Measurements from ENCODE around the gene RUVBL1.

Gene RUVBL1

DNA sequence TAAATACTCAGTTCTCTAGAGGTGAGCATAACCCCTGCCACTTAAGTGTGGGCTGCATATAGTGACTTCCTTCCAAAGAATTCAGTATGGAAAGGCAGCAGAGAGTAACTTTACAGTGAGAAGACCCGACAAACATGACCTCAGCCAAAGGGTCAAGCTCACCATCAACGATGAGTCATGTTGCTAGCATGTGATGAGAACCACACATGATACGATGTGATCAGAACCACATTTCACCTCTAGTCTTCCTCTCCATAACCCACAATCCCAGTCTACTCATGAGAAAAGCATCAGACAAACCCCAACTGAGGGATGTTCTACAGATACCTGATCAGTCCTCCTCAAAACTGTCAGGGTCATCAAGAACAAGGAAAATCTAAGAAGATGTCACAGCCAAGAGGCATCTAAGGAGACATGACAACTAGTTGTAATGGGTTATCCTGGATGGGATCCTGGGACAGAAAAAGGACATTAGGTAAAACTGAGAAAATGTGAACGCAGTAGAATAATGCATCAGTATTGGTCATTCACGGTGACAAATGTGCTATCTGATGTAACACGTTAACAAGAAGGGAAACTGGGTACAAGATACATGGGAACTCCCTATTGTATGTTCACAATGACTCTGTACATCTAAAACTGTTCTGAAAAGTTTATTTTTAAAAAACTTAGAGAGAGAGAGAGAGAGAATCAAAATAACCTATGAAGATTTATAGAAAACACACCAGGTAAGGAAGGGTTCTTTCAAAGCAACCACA, 43.1 kb downstream of the RUVBL1 start:
- TF ChIP-seq, protein P1, sequence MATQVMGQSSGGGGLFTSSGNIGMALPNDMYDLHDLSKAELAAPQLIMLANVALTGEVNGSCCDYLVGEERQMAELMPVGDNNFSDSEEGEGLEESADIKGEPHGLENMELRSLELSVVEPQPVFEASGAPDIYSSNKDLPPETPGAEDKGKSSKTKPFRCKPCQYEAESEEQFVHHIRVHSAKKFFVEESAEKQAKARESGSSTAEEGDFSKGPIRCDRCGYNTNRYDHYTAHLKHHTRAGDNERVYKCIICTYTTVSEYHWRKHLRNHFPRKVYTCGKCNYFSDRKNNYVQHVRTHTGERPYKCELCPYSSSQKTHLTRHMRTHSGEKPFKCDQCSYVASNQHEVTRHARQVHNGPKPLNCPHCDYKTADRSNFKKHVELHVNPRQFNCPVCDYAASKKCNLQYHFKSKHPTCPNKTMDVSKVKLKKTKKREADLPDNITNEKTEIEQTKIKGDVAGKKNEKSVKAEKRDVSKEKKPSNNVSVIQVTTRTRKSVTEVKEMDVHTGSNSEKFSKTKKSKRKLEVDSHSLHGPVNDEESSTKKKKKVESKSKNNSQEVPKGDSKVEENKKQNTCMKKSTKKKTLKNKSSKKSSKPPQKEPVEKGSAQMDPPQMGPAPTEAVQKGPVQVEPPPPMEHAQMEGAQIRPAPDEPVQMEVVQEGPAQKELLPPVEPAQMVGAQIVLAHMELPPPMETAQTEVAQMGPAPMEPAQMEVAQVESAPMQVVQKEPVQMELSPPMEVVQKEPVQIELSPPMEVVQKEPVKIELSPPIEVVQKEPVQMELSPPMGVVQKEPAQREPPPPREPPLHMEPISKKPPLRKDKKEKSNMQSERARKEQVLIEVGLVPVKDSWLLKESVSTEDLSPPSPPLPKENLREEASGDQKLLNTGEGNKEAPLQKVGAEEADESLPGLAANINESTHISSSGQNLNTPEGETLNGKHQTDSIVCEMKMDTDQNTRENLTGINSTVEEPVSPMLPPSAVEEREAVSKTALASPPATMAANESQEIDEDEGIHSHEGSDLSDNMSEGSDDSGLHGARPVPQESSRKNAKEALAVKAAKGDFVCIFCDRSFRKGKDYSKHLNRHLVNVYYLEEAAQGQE (IDR thresholded peaks at IDR 0.05; ENCODE audit: insufficient replicate concordance, low read depth): no peak
- TF ChIP-seq POLR2AphosphoS5 (IDR thresholded peaks at IDR 0.05; ENCODE audit: low read depth) (no peak), SPI1 (IDR thresholded peaks at IDR 0.05; ENCODE audit: borderline replicate concordance, low read depth) (no peak), GABPA (IDR thresholded peaks at IDR 0.05; ENCODE audit: low read depth) (no peak)
- TF ChIP-seq, protein P2, sequence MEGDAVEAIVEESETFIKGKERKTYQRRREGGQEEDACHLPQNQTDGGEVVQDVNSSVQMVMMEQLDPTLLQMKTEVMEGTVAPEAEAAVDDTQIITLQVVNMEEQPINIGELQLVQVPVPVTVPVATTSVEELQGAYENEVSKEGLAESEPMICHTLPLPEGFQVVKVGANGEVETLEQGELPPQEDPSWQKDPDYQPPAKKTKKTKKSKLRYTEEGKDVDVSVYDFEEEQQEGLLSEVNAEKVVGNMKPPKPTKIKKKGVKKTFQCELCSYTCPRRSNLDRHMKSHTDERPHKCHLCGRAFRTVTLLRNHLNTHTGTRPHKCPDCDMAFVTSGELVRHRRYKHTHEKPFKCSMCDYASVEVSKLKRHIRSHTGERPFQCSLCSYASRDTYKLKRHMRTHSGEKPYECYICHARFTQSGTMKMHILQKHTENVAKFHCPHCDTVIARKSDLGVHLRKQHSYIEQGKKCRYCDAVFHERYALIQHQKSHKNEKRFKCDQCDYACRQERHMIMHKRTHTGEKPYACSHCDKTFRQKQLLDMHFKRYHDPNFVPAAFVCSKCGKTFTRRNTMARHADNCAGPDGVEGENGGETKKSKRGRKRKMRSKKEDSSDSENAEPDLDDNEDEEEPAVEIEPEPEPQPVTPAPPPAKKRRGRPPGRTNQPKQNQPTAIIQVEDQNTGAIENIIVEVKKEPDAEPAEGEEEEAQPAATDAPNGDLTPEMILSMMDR (IDR thresholded peaks at IDR 0.05; ENCODE audit: insufficient read depth, low read length): no peak
- DNase-seq (ENCODE audit: low read depth in 1 of 2, low spot score in 1 of 2): no peak
- Histone ChIP-seq H3K4me3 (replicated peaks; ENCODE audit: insufficient read depth, low read length) (no peak overlapping the region), H3K27ac (replicated peaks) (no peak overlapping the region), H3K27me3 (ENCODE audit: insufficient read depth, poor library complexity, severe bottlenecking) (no peaks in the 10 kb centered on the region)

GRCh38 chr3:128079823-128080222, 43.8 kb downstream of the RUVBL1 start:
- TF ChIP-seq GABPA (IDR thresholded peaks at IDR 0.05; ENCODE audit: low read depth) (no peak), POLR2AphosphoS5 (IDR thresholded peaks at IDR 0.05; ENCODE audit: low read depth) (no peak), SPI1 (IDR thresholded peaks at IDR 0.05; ENCODE audit: borderline replicate concordance, low read depth) (no peak)
- TF ChIP-seq, protein P1 (IDR thresholded peaks at IDR 0.05; ENCODE audit: insufficient replicate concordance, low read depth): no peak
- TF ChIP-seq, protein P2 (IDR thresholded peaks at IDR 0.05; ENCODE audit: insufficient read depth, low read length): no peak
- DNase-seq (ENCODE audit: low read depth in 1 of 2, low spot score in 1 of 2): no peak
- Histone ChIP-seq H3K27me3 (ENCODE audit: insufficient read depth, poor library complexity, severe bottlenecking) (no peaks in the 10 kb centered on the region), H3K4me3 (replicated peaks; ENCODE audit: insufficient read depth, low read length) (no peak overlapping the region), H3K27ac (replicated peaks) (no peak overlapping the region)

GRCh38 chr3:128078875-128079274, 44.7 kb downstream of the RUVBL1 start:
- Histone ChIP-seq H3K27ac (replicated peaks) (no peak overlapping the region), H3K27me3 (ENCODE audit: insufficient read depth, poor library complexity, severe bottlenecking) (no peaks in the 10 kb centered on the region), H3K4me3 (replicated peaks; ENCODE audit: insufficient read depth, low read length) (no peak overlapping the region)
- no peak for TF ChIP-seq GABPA (IDR thresholded peaks at IDR 0.05; ENCODE audit: low read depth)
- TF ChIP-seq, protein P1 (IDR thresholded peaks at IDR 0.05; ENCODE audit: insufficient replicate concordance, low read depth): no peak
- TF ChIP-seq, protein P2 (IDR thresholded peaks at IDR 0.05; ENCODE audit: insufficient read depth, low read length): no peak
- TF ChIP-seq POLR2AphosphoS5 (IDR thresholded peaks at IDR 0.05; ENCODE audit: low read depth): no peak
- TF ChIP-seq SPI1 (IDR thresholded peaks at IDR 0.05; ENCODE audit: borderline replicate concordance, low read depth): no peak
- DNase-seq (ENCODE audit: low read depth in 1 of 2, low spot score in 1 of 2): no peak
